Thoracic aorta (tissue), 2 donors: ENCODE measurements around the gene CUBN. TPM values are rescaled to one million over a fixed set of nuclear protein-coding genes. Genes with fewer than 3 reads are reported as not detected.

Experiments
- ATAC-seq: fragments of 150-250 bp; one replicate; pipeline ENCODE4 v1.8.0; 2017; ENCODE audit warnings: low read depth; ENCODE audit not compliant: insufficient number of reproducible peaks, low FRiP score
- DNase-seq: peaks from one replicate; pipeline ENCODE4 v3.0.0-alpha.2; 2020; ENCODE audit warnings: low spot score
- H3K27ac ChIP-seq, 2 donors: fragments of 200-600 bp; sonication (generic); 1 replicate in 1 of 2; 2 replicates in 1 of 2; pipeline ENCODE4 v1.5.1; 2016; ENCODE audit warnings: mild to moderate bottlenecking in 2 of 2, moderate library complexity in 2 of 2
- H3K27me3 ChIP-seq: fragments of 200-600 bp; sonication (generic); replicated peaks from 2 replicates; pipeline ENCODE4 v1.6.0; 2016; ENCODE audit warnings: mild to moderate bottlenecking; ENCODE audit not compliant: insufficient read depth
- H3K36me3 ChIP-seq: fragments of 200-600 bp; sonication (generic); one replicate; pipeline ENCODE4 v1.5.1; 2016
- H3K4me1 ChIP-seq, 2 donors: fragments of 200-600 bp; sonication (generic); 1 replicate in 1 of 2; 2 replicates in 1 of 2; pipeline versions ENCODE4 v1.5.1 to v1.6.0; 2016; ENCODE audit warnings: low read depth in 2 of 2, mild to moderate bottlenecking in 1 of 2; ENCODE audit not compliant: control insufficient read depth in 1 of 2
- H3K4me3 ChIP-seq: fragments of 200-600 bp; sonication (generic); 2 replicates; pipeline ENCODE4 v1.5.1; 2016; ENCODE audit warnings: mild to moderate bottlenecking
- H3K9me3 ChIP-seq: fragments of 200-600 bp; sonication (generic); 2 replicates; pipeline ENCODE4 v1.5.1; 2016
- total RNA-seq, 2 donors: library from RNA; depleted of rRNA; stranded (reverse); fragments of >200 nt; gene quantifications; one replicate each; pipeline versions ENCODE4 v1.1.0 to v1.2.3, GENCODE V29; 2016
- TF ChIP-seq, protein P1 (sequence below): fragments of 200-600 bp; sonication (generic); IDR thresholded peaks from one replicate; pipeline ENCODE4 v1.5.1; 2019; ENCODE audit warnings: antibody characterized with exemption

CUBN gene
- total RNA-seq, 2 donors from 2014 or later: 4.1 to 4.6 TPM

DNA sequence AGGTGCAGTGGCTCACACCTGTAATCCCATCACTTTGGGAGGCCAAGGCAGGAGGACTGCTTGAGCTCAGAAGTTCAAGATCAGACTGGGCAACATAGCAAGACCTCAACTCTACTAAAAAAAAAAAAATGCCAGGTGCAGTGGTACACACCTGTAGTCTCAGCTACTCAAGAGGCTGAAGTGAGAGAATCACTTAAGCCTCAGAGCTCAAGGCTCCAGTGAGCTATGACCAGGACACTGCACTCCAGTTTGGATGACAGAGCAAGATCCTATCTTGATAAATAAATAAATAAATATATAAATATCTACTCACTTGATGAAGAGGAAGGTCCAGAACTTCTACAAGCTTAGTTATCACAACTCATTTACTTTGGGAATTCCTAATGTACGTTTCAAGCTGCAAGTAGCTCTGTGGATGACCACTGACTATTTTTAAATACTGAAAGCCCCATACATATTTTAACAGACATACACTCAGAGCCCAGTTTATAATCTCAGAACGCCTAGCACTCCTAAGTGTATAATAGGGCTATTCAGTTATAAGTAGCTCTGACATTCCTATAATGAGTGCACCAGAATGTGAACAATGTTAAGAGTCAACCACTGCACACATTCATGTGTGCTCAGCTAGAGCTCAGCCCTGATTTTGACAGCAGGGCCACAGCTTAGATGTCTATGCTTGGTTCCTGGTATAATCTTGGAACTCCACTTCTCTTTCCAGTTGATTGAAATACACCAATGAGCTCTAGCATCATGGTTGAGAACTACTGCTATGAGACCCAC is 119.1 kb downstream of the CUBN start:
- Histone ChIP-seq H3K9me3 (no peaks in the 10 kb centered on the region), H3K4me1 (peaks cover 10 to 28% of the 10 kb centered on the region in 2 donors), H3K27ac (peak overlapping the region in 1 of 2 donors; percentile 39), H3K36me3 (no peaks in the 10 kb centered on the region), H3K27me3 (no peaks in the 10 kb centered on the region), H3K4me3 (no peak overlapping the region)
- ATAC-seq (no peak), DNase-seq (no peak)
- TF ChIP-seq, protein P1, sequence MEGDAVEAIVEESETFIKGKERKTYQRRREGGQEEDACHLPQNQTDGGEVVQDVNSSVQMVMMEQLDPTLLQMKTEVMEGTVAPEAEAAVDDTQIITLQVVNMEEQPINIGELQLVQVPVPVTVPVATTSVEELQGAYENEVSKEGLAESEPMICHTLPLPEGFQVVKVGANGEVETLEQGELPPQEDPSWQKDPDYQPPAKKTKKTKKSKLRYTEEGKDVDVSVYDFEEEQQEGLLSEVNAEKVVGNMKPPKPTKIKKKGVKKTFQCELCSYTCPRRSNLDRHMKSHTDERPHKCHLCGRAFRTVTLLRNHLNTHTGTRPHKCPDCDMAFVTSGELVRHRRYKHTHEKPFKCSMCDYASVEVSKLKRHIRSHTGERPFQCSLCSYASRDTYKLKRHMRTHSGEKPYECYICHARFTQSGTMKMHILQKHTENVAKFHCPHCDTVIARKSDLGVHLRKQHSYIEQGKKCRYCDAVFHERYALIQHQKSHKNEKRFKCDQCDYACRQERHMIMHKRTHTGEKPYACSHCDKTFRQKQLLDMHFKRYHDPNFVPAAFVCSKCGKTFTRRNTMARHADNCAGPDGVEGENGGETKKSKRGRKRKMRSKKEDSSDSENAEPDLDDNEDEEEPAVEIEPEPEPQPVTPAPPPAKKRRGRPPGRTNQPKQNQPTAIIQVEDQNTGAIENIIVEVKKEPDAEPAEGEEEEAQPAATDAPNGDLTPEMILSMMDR: no peak

DNA sequence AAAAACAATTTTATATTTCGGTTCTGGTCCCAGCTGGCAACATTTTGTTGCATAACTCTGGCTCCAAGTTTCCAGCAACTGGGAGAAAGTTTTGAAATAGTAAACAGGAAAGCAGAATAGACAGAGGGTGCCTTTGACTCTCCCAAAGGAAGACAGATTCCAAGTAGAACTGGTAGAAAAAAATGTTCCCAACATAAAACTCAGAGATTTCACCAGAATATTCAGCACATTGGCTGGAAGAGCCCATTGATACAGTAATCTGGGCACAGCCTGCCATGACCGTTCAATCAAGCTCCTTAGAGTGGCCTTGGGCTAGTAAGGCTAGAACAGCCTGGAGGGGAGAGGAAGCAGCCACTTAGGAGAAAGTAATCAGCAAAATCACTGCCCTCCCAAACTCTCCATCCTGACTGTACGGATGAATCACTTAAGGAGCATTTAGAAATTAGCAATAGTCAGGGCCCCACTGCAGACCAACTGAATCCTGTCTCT is 120.4 kb downstream of the CUBN start:
- Histone ChIP-seq H3K27me3 (no peaks in the 10 kb centered on the region), H3K4me1 (peaks cover 10 to 28% of the 10 kb centered on the region in 2 donors), H3K27ac (peak overlapping the region; percentile 39 to 48), H3K36me3 (no peaks in the 10 kb centered on the region), H3K4me3 (no peak overlapping the region), H3K9me3 (no peaks in the 10 kb centered on the region)
- no peak for ATAC-seq
- DNase-seq: no peak
- TF ChIP-seq, protein P1: no peak

DNA sequence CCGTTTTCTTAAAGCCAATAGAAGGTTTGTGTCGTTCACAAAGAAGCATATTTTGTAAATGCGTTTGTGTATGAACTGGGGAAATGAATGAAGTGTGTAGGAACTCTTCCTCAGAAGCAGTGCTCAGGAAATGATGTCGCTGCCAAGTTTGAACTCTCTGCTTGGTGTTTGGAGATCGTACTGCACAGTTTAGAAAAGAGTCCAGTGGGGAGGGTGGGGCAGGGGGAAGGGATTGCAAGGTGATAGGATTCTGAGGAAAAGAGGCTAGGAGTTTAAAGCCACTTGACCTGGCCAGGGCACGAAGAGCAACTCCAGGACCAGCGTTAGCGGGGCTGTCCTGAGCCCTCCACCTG is 122.2 kb downstream of the CUBN start:
- Histone ChIP-seq H3K27me3 (no peaks in the 10 kb centered on the region), H3K4me1 (peaks cover 13 to 45% of the 10 kb centered on the region in 2 donors), H3K4me3 (no peak overlapping the region), H3K27ac (peak overlapping the region in 1 of 2 donors; percentile 11), H3K36me3 (no peaks in the 10 kb centered on the region), H3K9me3 (no peaks in the 10 kb centered on the region)
- DNase-seq: no peak
- TF ChIP-seq, protein P1: no peak
- ATAC-seq: no peak

DNA sequence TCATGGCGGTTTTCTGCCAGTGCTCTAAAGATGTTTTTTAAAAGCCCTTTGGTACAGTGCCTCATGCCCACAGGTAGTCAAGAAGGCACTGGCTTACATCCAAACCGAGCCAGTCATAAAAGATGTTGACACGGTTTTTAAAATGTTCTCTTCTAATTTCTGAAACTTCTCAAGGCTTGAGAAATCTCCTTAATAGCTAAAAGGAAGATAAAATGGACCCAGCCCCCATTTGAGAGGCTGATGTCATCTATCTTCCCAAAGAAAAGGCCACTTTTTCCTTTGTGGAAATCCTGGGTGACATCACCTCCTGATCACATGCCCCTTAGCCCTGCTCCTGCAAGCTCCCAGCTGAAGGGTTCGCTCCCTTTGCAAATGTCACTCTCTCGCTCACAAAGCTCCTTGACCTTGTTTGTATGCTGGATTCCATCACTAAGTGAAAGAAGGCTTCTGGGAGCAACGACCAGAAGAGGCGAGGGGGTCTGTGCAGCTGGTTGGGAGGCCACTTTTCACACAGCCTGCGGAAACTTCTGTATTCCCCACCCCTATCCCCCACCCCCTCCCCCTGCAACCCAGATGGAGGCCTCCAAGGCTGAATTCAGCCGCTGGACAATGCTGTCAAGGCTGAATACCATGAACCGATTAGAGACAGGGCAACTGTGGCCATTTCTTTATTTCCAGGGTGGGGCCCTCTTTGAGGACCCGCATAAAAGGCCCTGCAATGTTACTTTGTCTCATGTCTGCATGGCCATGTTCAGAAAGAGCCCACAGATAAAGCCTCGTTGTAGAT is 122.8 kb downstream of the CUBN start:
- no peaks in the 10 kb centered on the region for H3K36me3 ChIP-seq
- H3K27me3 ChIP-seq: no peaks in the 10 kb centered on the region
- H3K9me3 ChIP-seq: no peaks in the 10 kb centered on the region
- peaks cover 13 to 47% of the 10 kb centered on the region in 2 donors for H3K4me1 ChIP-seq
- DNase-seq (no peak), ATAC-seq (no peak)
- TF ChIP-seq, protein P1: no peak
- H3K4me3 ChIP-seq: no peak overlapping the region
- peak overlapping the region in 1 of 2 donors; percentile 11 for H3K27ac ChIP-seq
